A549 (cell line): ENCODE measurements around the gene SCT.

ENCODE experiments used
- CBX8 ChIP-seq: fragments of 200-600 bp; sonication (generic); IDR thresholded peaks from 2 replicates; pipeline ENCODE4 v1.6.1; 2016
- CTCF ChIP-seq: fragments of >200 bp; sonication (Bioruptor Twin); formaldehyde crosslinking; IDR thresholded peaks from 3 replicates; pipeline ENCODE4 v1.5.1; 2016
- MAFK ChIP-seq: fragments of 450-650 bp; IDR thresholded peaks from 2 replicates; pipeline ENCODE4 v1.6.1; 2014; ENCODE audit not compliant: partially characterized antibody
- MYC ChIP-seq: IDR thresholded peaks from 2 replicates; pipeline ENCODE4 v1.6.1; 2012; ENCODE audit warnings: mild to moderate bottlenecking, inconsistent platforms, low read length, improper control_type of control experiment, borderline replicate concordance
- POLR2AphosphoS2 ChIP-seq: conservative IDR thresholded peaks from 2 replicates; pipeline ENCODE4 v1.6.1; 2012; ENCODE audit warnings: low read length, improper control_type of control experiment, inconsistent platforms

DNA sequence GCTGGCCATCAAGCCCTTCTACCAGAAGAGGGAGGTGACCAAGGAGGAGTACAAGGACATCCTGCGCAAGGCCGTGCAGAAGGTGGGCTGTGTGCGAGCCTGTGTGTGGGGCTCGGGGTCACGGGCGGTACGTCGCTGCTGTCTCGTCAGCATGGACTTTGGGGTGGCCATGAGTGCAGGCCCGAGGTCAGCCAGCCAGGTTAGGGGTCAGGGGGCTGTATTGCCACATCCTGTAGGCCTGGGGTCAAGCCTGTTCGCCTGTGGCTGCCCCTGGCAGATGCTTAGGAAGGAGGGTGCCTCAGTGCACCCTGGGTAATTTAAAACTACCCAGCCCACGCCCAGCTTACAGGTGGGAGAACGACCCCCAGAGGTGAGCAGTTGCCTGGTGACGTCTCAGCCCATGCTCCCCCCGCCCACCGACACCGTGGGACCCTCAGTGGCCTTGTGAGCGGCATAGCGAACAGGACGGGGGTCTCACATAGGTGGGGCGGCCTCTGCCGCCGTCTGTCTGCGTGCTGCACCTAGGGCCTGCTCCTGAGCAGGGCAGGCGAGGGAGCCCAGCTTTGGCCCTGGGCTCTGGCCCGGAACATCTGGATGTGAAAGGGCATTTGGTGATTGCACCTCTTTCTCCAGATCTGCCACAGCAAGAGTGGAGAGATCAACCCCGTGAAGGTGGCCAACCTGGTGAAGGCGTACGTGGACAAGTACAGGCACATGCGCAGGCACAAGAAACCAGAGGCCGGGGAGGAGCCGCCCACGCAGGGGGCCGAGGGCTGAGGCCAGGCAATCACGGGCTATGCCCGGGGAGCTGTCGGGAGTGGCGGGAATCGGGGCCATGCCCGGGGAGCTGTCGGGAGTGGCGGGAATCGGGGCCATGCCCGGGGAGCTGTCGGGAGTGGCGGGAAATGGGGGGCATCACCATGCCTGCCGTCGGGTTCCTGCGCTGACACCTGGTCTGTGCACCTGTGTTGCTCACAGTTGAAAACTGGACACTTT lies 15.7 kb downstream of the SCT start:
- no peak for TF ChIP-seq CTCF
- no peak; the same call in 1 of the 2 replicates for TF ChIP-seq POLR2AphosphoS2
- TF ChIP-seq CBX8, result no peak
- TF ChIP-seq MYC, result no peak
- TF ChIP-seq MAFK, result no peak
